Type B pancreatic cell (in vitro differentiated cells): Measurements from ENCODE around the gene B3GNT5. TPM values are rescaled to one million over a fixed set of nuclear protein-coding genes. Genes with fewer than 3 reads are reported as not detected.
A peak's percentile ranks its signal among the peaks of the same experiment; 100 is the strongest.

ENCODE experiments used
- DNase-seq: peaks from one replicate; pipeline ENCODE4 v3.0.0; 2021; ENCODE audit warnings: mixed read lengths; ENCODE audit not compliant: unreplicated experiment; ENCODE audit errors: extremely low spot score
- H3K27ac Mint-ChIP-seq: 2 replicates; pipeline ENCODE4 v1.8.0; 2021; ENCODE audit warnings: mild to moderate bottlenecking, mixed read lengths
- H3K27me3 Mint-ChIP-seq: 2 replicates; pipeline ENCODE4 v1.8.0; 2021; ENCODE audit warnings: mixed read lengths
- H3K36me3 Mint-ChIP-seq: 2 replicates; pipeline ENCODE4 v1.8.0; 2021; ENCODE audit warnings: mixed read lengths
- H3K4me1 Mint-ChIP-seq: one replicate; pipeline ENCODE4 v1.8.0; 2021; ENCODE audit warnings: mixed read lengths; ENCODE audit not compliant: unreplicated experiment
- H3K4me3 Mint-ChIP-seq: 2 replicates; pipeline ENCODE4 v1.8.0; 2021; ENCODE audit warnings: mild to moderate bottlenecking, mixed read lengths
- H3K9me3 Mint-ChIP-seq: 2 replicates; pipeline ENCODE4 v1.8.0; 2021; ENCODE audit warnings: mixed read lengths
- CTCF ChIP-seq: fragments of 200-600 bp; sonication (generic); conservative IDR thresholded peaks from 2 replicates; pipeline ENCODE4 v1.5.0; 2021; ENCODE audit warnings: antibody characterized with exemption, mild to moderate bottlenecking
- total RNA-seq: library from RNA; stranded (reverse); gene quantifications from 2 replicates; pipeline ENCODE4 v1.2.1, GENCODE V29; 2021; ENCODE audit warnings: low replicate concordance

The B3GNT5 gene
- total RNA-seq, 1 donor from 2014 or later: 28.7 TPM

GRCh38 chr3:183272791-183273190 lies 19.7 kb downstream of the B3GNT5 start:
- Mint-ChIP-seq H3K4me3 (no peak overlapping the region), H3K27ac (no peak overlapping the region), H3K36me3 (peaks cover 16% of the 10 kb centered on the region), H3K27me3 (no peaks in the 10 kb centered on the region), H3K4me1 (peaks cover 23% of the 10 kb centered on the region), H3K9me3 (no peaks in the 10 kb centered on the region)
- no peak for DNase-seq
- no peak for TF ChIP-seq CTCF

DNA sequence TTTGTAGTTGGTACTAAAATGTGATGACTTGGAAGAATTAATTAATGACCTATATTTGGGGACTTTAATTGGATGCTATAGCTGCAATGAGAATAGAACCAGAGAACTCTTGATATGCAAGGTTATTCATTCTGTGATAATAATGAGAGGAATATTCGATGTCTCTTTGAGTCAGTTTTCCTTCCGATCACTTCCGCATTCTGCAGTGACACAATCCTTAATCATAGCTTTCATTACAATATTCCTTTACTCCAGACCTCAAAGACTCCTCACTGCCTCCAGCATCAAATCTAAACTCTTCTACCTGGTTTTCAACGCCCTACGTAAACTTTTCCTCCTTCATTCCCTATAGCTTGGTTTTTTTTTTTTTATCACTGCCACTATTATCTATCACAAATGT lies 21.6 kb downstream of the B3GNT5 start:
- H3K4me3 Mint-ChIP-seq: no peak overlapping the region
- no peaks in the 10 kb centered on the region for H3K27me3 Mint-ChIP-seq
- H3K27ac Mint-ChIP-seq: peak overlapping the region; percentile 62
- DNase-seq: no peak
- H3K4me1 Mint-ChIP-seq: peaks cover 14% of the 10 kb centered on the region
- TF ChIP-seq CTCF: no peak
- peaks cover 16% of the 10 kb centered on the region for H3K36me3 Mint-ChIP-seq
- no peaks in the 10 kb centered on the region for H3K9me3 Mint-ChIP-seq

GRCh38 chr3:183275418-183275817 lies 22.4 kb downstream of the B3GNT5 start:
- peak overlapping the region; percentile 62 for H3K27ac Mint-ChIP-seq
- no peaks in the 10 kb centered on the region for H3K27me3 Mint-ChIP-seq
- no peak overlapping the region for H3K4me3 Mint-ChIP-seq
- H3K9me3 Mint-ChIP-seq: no peaks in the 10 kb centered on the region
- H3K36me3 Mint-ChIP-seq: peaks cover 10% of the 10 kb centered on the region
- TF ChIP-seq CTCF: no peak
- H3K4me1 Mint-ChIP-seq: peaks cover 14% of the 10 kb centered on the region
- DNase-seq: no peak

DNA sequence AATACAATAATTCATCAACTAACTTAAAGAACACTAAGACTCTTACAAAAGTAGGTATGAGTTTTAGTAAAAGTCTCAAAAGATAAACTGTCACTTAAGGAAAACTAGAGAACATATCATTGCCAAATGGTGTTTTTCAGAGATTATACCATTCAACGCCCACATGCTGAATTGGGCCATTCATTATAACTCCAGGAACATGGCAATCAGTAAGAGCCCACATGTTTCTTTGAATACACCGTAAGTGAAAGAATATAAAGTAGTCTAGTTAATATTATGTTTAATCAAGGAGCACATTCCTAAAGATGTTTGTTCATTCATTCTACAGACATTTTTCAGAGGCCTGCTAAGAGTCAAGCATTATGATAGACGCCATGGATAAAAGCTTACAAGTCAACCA lies 22.9 kb downstream of the B3GNT5 start:
- no peaks in the 10 kb centered on the region for H3K9me3 Mint-ChIP-seq
- peak overlapping the region; percentile 62 for H3K27ac Mint-ChIP-seq
- peaks cover 14% of the 10 kb centered on the region for H3K4me1 Mint-ChIP-seq
- H3K36me3 Mint-ChIP-seq: peaks cover 10% of the 10 kb centered on the region
- DNase-seq: no peak
- H3K27me3 Mint-ChIP-seq: no peaks in the 10 kb centered on the region
- no peak overlapping the region for H3K4me3 Mint-ChIP-seq
- no peak for TF ChIP-seq CTCF

GRCh38 chr3:183277260-183277659 lies 24.2 kb downstream of the B3GNT5 start:
- no peak for TF ChIP-seq CTCF
- Mint-ChIP-seq H3K27me3 (no peaks in the 10 kb centered on the region), H3K4me3 (no peak overlapping the region), H3K9me3 (no peaks in the 10 kb centered on the region), H3K4me1 (peaks cover 14% of the 10 kb centered on the region), H3K36me3 (peaks cover 7% of the 10 kb centered on the region), H3K27ac (no peak overlapping the region)
- no peak for DNase-seq

DNA sequence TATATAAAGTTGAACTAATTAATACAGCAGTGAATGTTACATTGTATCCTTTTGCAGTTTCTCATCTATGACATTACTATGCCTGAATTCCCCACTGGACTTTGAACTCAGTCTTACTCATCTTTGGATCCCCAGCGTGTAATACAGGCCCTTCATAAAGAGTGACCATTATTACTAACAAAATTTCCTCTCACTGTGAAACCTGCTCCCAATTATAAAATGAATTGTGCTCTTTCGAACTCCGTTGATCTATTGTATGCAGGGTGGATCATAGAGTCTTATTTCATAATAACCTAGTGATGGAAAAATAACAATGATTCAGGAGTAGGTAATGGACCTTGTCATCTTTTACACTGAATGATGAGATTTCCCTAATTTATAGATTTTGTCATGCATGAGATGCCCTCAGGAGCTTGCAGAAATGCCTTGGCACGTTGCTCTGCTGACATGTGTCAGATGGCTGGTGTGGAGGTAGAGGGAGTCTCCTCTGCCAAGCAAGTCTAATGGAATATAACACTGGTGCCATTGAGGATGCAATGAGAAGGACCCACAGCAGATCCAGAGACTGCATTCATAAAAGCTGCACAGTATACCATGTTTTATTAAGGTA lies 25.5 kb downstream of the B3GNT5 start:
- no peaks in the 10 kb centered on the region for H3K9me3 Mint-ChIP-seq
- H3K27ac Mint-ChIP-seq: no peak overlapping the region
- TF ChIP-seq CTCF: no peak
- H3K4me1 Mint-ChIP-seq: peaks cover 14% of the 10 kb centered on the region
- no peaks in the 10 kb centered on the region for H3K27me3 Mint-ChIP-seq
- no peak for DNase-seq
- no peak overlapping the region for H3K4me3 Mint-ChIP-seq
- peaks cover 7% of the 10 kb centered on the region for H3K36me3 Mint-ChIP-seq
